SW480 (cell line): ENCODE results near the gene WNT4.

Experiments
- DNase-seq: peaks from one replicate; pipeline ENCODE4 v3.0.0-alpha.2; 2016; ENCODE audit warnings: low spot score

The WNT4 gene

GRCh38 chr1:22143065-22144033, at the start of gene WNT4:
Gene WNT4, minus strand, starts transcription at chr1:22143097. Its CDS starts 175 bp downstream, at chr1:22142922.
- DNase-seq: peak; percentile 52

- no peak for DNase-seq
These were observed 47.8 kb upstream of the WNT4 start for GRCh38 chr1:22190731-22191130.

- no peak for DNase-seq
These were observed 47.4 kb upstream of the WNT4 start for GRCh38 chr1:22190251-22190650.

GRCh38 chr1:22189619-22190018, 46.7 kb upstream of the WNT4 start:
- no peak for DNase-seq

GRCh38 chr1:22188914-22189313, 46.0 kb upstream of the WNT4 start:
- DNase-seq: no peak

GRCh38 chr1:22188436-22188835, 45.5 kb upstream of the WNT4 start:
- no peak for DNase-seq

GRCh38 chr1:22186311-22186710, 43.4 kb upstream of the WNT4 start:
- no peak for DNase-seq

- no peak for DNase-seq
These were observed 42.2 kb upstream of the WNT4 start for GRCh38 chr1:22184892-22185612.

- DNase-seq: no peak
These were observed 41.6 kb upstream of the WNT4 start for GRCh38 chr1:22184454-22184853.

GRCh38 chr1:22182715-22183114, 39.8 kb upstream of the WNT4 start:
- DNase-seq: no peak

GRCh38 chr1:22179197-22179803, 36.4 kb upstream of the WNT4 start:
- no peak for DNase-seq

- DNase-seq: no peak
These were observed 34.6 kb upstream of the WNT4 start for GRCh38 chr1:22177354-22178003.

GRCh38 chr1:22176258-22176657, 33.4 kb upstream of the WNT4 start:
- no peak for DNase-seq

- DNase-seq: no peak
These were observed 31.7 kb upstream of the WNT4 start for GRCh38 chr1:22174446-22175220.

GRCh38 chr1:22171951-22172715, 29.2 kb upstream of the WNT4 start:
- DNase-seq: no peak

GRCh38 chr1:22169816-22170215, 26.9 kb upstream of the WNT4 start:
- DNase-seq: no peak

GRCh38 chr1:22168412-22168973, 25.6 kb upstream of the WNT4 start:
- no peak for DNase-seq

GRCh38 chr1:22166439-22166838, 23.5 kb upstream of the WNT4 start:
- no peak for DNase-seq

GRCh38 chr1:22164841-22165808, 22.2 kb upstream of the WNT4 start:
- no peak for DNase-seq
